Measurements from ENCODE around the gene BRD3OS. TPM values are rescaled to one million over a fixed set of nuclear protein-coding genes. Genes with fewer than 3 reads are reported as not detected.
A peak's percentile ranks its signal among the peaks of the same experiment; 100 is the strongest.

The BRD3OS gene
- total and polyA plus RNA-seq, 2 of the 13 experiments (the other 11 are each of a cell fraction or from before 2014, with no cell fraction given): 4.9 to 5.7 TPM

- TF ChIP-seq ZBTB2 (CRISPR knock-in tag; IDR thresholded peaks at IDR 0.05; ENCODE audit: low read depth) (peak; percentile 46; the same call in 1 of the 2 replicates), ZBTB49 (CRISPR knock-in tag; IDR thresholded peaks at IDR 0.05; ENCODE audit: borderline replicate concordance) (no peak), ZNF766 (CRISPR knock-in tag; IDR thresholded peaks at IDR 0.05; ENCODE audit: borderline replicate concordance) (no peak), PRMT3 (CRISPR knock-in tag; IDR thresholded peaks at IDR 0.05; ENCODE audit: borderline replicate concordance, low read depth) (no peak), ATF2 (CRISPR knock-in tag; IDR thresholded peaks at IDR 0.05) (no peak), MIER2 (CRISPR knock-in tag; IDR thresholded peaks at IDR 0.05) (no peak), PBX2 (CRISPR knock-in tag; IDR thresholded peaks at IDR 0.05) (no peak), MNT (IDR thresholded peaks at IDR 0.05) (peak; percentile 29), ZNF343 (CRISPR knock-in tag; IDR thresholded peaks at IDR 0.05) (no peak), THRA (CRISPR knock-in tag; IDR thresholded peaks at IDR 0.05; ENCODE audit: borderline replicate concordance) (0 out of 2 replicates have a peak, but pooled peaks have one; percentile 16), AGO1 (IDR thresholded peaks at IDR 0.05; ENCODE audit: low read depth, low read length, poor library complexity, severe bottlenecking) (no peak), ZBTB1 (CRISPR knock-in tag; IDR thresholded peaks at IDR 0.05; ENCODE audit: borderline replicate concordance) (no peak), ZBTB25 (CRISPR knock-in tag; IDR thresholded peaks at IDR 0.05) (no peak; the same call in 1 of the 2 replicates)
Observed at GRCh38 chr9:134024828-134025605, at the start of gene BRD3OS (continued).
